ENCODE results near the gene SLC6A14.

The SLC6A14 gene

GRCh38 chrX:116490104-116490503, 53.7 kb downstream of the SLC6A14 start:
- Mint-ChIP-seq H3K4me1 (no peaks in the 10 kb centered on the region), H3K27me3 (ENCODE audit: low read depth, poor library complexity) (no peaks in the 10 kb centered on the region), H3K9me3 (no peaks in the 10 kb centered on the region), H3K27ac (no peak overlapping the region), H3K4me3 (no peak overlapping the region), H3K36me3 (ENCODE audit: low read depth) (no peaks in the 10 kb centered on the region)
- no peak for DNase-seq
- TF ChIP-seq CTCF (IDR thresholded peaks at IDR 0.05) = peak; percentile 49

GRCh38 chrX:116493271-116493670, 56.9 kb downstream of the SLC6A14 start:
- DNase-seq = no peak
- H3K9me3 Mint-ChIP-seq = no peaks in the 10 kb centered on the region
- no peak for TF ChIP-seq CTCF (IDR thresholded peaks at IDR 0.05)
- no peaks in the 10 kb centered on the region for H3K27me3 Mint-ChIP-seq (ENCODE audit: low read depth, poor library complexity)
- no peak overlapping the region for H3K27ac Mint-ChIP-seq
- H3K4me1 Mint-ChIP-seq = no peaks in the 10 kb centered on the region
- H3K36me3 Mint-ChIP-seq (ENCODE audit: low read depth) = no peaks in the 10 kb centered on the region
- no peak overlapping the region for H3K4me3 Mint-ChIP-seq

- no peaks in the 10 kb centered on the region for H3K36me3 Mint-ChIP-seq (ENCODE audit: low read depth)
- H3K9me3 Mint-ChIP-seq = no peaks in the 10 kb centered on the region
- no peak for TF ChIP-seq CTCF (IDR thresholded peaks at IDR 0.05)
- H3K27me3 Mint-ChIP-seq (ENCODE audit: low read depth, poor library complexity) = peaks cover 6% of the 10 kb centered on the region
- H3K4me1 Mint-ChIP-seq = no peaks in the 10 kb centered on the region
- no peak overlapping the region for H3K4me3 Mint-ChIP-seq
- DNase-seq = no peak
- H3K27ac Mint-ChIP-seq = no peak overlapping the region
Measured at GRCh38 chrX:116499780-116500179, 63.4 kb downstream of the SLC6A14 start.
